Hepatocyte (in vitro differentiated cells): ENCODE results near the gene NRF1.

Experiments used
- EZH2phosphoT487 ChIP-seq: fragments of 200-600 bp; sonication (generic); IDR thresholded peaks from one replicate; pipeline ENCODE4 v1.6.1; 2018; ENCODE audit warnings: antibody characterized with exemption, mild to moderate bottlenecking, low read depth, moderate library complexity; ENCODE audit not compliant: unreplicated experiment, severe bottlenecking
- TF ChIP-seq, protein P1 (sequence below): fragments of 200-600 bp; sonication (generic); IDR thresholded peaks from 2 replicates; pipeline ENCODE4 v1.5.1; 2016; ENCODE audit warnings: antibody characterized with exemption, mild to moderate bottlenecking; ENCODE audit not compliant: poor library complexity

DNA sequence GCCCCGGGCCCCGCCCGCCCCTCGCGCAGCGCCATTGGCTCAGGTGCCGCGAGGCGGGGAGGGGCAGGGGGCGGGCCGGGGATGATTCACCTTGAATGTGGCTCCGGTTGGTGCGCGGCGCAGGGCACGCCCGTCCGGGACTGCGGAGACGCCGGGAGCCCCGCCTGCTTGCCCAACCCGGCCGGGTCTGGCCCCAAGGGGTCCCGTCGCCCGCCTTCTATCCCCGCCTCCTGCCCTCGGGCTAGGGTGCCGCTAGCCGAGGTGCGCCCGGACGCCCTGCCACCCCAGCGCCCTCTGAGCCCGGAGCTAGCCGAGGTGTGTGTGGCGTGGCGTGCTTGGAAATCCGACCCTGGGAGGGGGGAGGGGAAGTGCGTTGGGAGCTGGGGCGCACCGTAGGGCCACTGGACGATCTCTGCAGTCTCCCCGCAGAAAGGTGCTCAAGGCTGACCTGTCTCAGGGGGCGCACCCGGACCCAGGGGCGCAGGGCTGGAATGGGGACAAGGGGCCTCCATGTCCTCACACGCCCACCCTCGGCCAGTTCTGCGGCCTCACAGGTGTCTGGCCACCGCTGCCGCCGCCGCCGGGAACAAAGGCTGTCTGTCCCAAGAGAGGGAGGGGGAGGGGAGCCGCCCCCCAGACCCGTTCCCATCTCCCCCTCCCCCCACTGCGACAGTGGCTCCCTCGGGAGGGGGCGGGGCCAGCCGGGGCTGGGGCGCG lies 168.9 kb downstream of the NRF1 start:
- TF ChIP-seq, protein P1, sequence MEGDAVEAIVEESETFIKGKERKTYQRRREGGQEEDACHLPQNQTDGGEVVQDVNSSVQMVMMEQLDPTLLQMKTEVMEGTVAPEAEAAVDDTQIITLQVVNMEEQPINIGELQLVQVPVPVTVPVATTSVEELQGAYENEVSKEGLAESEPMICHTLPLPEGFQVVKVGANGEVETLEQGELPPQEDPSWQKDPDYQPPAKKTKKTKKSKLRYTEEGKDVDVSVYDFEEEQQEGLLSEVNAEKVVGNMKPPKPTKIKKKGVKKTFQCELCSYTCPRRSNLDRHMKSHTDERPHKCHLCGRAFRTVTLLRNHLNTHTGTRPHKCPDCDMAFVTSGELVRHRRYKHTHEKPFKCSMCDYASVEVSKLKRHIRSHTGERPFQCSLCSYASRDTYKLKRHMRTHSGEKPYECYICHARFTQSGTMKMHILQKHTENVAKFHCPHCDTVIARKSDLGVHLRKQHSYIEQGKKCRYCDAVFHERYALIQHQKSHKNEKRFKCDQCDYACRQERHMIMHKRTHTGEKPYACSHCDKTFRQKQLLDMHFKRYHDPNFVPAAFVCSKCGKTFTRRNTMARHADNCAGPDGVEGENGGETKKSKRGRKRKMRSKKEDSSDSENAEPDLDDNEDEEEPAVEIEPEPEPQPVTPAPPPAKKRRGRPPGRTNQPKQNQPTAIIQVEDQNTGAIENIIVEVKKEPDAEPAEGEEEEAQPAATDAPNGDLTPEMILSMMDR: no peak
- peak; percentile 17 for TF ChIP-seq EZH2phosphoT487
